Lung (tissue), 12 donors: ENCODE results near the gene BBLN. TPM values are rescaled to one million over a fixed set of nuclear protein-coding genes. Genes with fewer than 3 reads are reported as not detected.

ENCODE experiments used
- ATAC-seq: fragments of 200-7000 bp; cut with Tn5 transposase; one replicate; pipeline ENCODE4 v1.9.1; 2020; ENCODE audit warnings: moderate number of reproducible peaks; ENCODE audit not compliant: insufficient read depth, low FRiP score
- DNase-seq, 3 donors: peaks; one replicate each; pipeline ENCODE4 v3.0.0-alpha.2; 2013 to 2017
- H3K27ac ChIP-seq, 2 donors: one replicate each; pipeline ENCODE4 v1.5.1; 2013; ENCODE audit warnings: mild to moderate bottlenecking in 2 of 2, moderate library complexity in 2 of 2, control low read depth in 1 of 2, inconsistent platforms in 1 of 2, low read depth in 1 of 2, low read length in 1 of 2
- H3K27me3 ChIP-seq, 3 donors: one replicate each; pipeline ENCODE4 v1.5.1; 2013; ENCODE audit warnings: low read length in 2 of 3; ENCODE audit not compliant: control insufficient read depth in 3 of 3, insufficient read depth in 3 of 3
- H3K36me3 ChIP-seq, 4 donors: one replicate each; pipeline ENCODE4 v1.5.1; 2013; ENCODE audit warnings: low read length in 4 of 4, mild to moderate bottlenecking in 1 of 4, moderate library complexity in 1 of 4; ENCODE audit not compliant: control insufficient read depth in 4 of 4, insufficient read depth in 4 of 4
- H3K4me1 ChIP-seq, 5 donors: one replicate each; pipeline ENCODE4 v1.5.1; 2013; ENCODE audit warnings: low read length in 5 of 5, mild to moderate bottlenecking in 2 of 5, moderate library complexity in 1 of 5; ENCODE audit not compliant: control insufficient read depth in 5 of 5, insufficient read depth in 5 of 5
- H3K4me3 ChIP-seq: one replicate; pipeline ENCODE4 v1.5.1; 2013; ENCODE audit warnings: mild to moderate bottlenecking, control low read depth, moderate library complexity
- H3K9ac ChIP-seq, 2 donors: one replicate each; pipeline ENCODE4 v1.5.1; 2013; ENCODE audit warnings: low read length in 2 of 2, control low read depth in 1 of 2; ENCODE audit not compliant: insufficient read depth in 1 of 2
- H3K9me3 ChIP-seq, 4 donors: one replicate each; pipeline ENCODE4 v1.5.1; 2013; ENCODE audit warnings: low read length in 3 of 4, mild to moderate bottlenecking in 1 of 4, moderate library complexity in 1 of 4; ENCODE audit not compliant: control insufficient read depth in 4 of 4, insufficient read depth in 3 of 4
- WGBS, 2 donors: extraction: QIAGEN DNeasy Blood & Tissue Kit; methylation state at CpG; one replicate each; pipeline ENCODE4 v1.1.7; 2013; 5-methylcytosine and 5-hydroxymethylcytosine counted together
- polyA plus RNA-seq, 2 donors: library from polyadenylated mRNA; stranded (reverse); fragments of 200-250 nt; gene quantifications; one replicate each; pipeline ENCODE4 v1.2.1, GENCODE V29; 2013
- total RNA-seq, 2 donors: library from RNA; depleted of rRNA in 1 of 2; stranded (reverse); fragments of >200 nt in 1 of 2; gene quantifications; one replicate each; pipeline ENCODE4 v1.2.1, GENCODE V29; 2014 to 2021
- TF ChIP-seq, protein P1 (sequence below): IDR thresholded peaks from 2 replicates; pipeline ENCODE4 v1.5.1; 2012; ENCODE audit warnings: mild to moderate bottlenecking; ENCODE audit errors: control extremely low read depth, extremely low read depth
- donor health status: control.
- donor health status: control.
- donor health status: Bipolar disorder and iron deficiency.
- donor health status: healthy.
- donor health status: DM: yes; HTN: yes; CAD: no.

BBLN gene
- total and polyA plus RNA-seq, 4 donors = 19.2 to 138 (median 61.6) TPM

DNA sequence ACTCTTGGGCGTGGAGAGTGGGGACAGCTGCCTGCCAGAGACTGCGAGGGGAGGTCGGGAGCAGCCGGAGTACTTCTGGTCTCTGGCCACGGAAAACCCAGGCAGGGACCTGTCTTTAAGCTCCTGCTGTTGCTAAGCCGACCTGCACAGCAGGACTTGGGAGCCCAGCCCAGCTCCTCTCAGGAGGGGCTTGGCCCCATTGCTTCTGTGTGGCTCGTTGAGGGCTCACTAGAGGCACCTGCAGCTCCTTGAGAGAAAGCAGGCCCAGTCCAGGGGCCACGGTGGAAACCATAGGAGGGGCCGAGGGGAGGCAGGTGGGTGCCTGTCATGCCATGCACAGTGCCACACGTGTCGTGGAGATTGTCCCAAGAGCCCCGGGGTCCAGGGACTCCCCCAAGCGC, 14.1 kb upstream of the BBLN start:
- H3K27me3 ChIP-seq = no peaks in the 10 kb centered on the region
- no peaks in the 10 kb centered on the region for H3K9me3 ChIP-seq
- ATAC-seq = no peak
- peak in 1 of 3 donors; percentile 21 for DNase-seq
- no peak overlapping the region for H3K4me3 ChIP-seq
- TF ChIP-seq, protein P1, sequence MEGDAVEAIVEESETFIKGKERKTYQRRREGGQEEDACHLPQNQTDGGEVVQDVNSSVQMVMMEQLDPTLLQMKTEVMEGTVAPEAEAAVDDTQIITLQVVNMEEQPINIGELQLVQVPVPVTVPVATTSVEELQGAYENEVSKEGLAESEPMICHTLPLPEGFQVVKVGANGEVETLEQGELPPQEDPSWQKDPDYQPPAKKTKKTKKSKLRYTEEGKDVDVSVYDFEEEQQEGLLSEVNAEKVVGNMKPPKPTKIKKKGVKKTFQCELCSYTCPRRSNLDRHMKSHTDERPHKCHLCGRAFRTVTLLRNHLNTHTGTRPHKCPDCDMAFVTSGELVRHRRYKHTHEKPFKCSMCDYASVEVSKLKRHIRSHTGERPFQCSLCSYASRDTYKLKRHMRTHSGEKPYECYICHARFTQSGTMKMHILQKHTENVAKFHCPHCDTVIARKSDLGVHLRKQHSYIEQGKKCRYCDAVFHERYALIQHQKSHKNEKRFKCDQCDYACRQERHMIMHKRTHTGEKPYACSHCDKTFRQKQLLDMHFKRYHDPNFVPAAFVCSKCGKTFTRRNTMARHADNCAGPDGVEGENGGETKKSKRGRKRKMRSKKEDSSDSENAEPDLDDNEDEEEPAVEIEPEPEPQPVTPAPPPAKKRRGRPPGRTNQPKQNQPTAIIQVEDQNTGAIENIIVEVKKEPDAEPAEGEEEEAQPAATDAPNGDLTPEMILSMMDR = no peak
- no peaks in the 10 kb centered on the region for H3K36me3 ChIP-seq
- no peak overlapping the region for H3K27ac ChIP-seq
- H3K9ac ChIP-seq = no peak overlapping the region
- WGBS, 2 donors = 76 to 89% methylated on average over 13 of the region's 13 CpGs
- peaks cover 0 to 29% (median 7%) of the 10 kb centered on the region in 5 donors for H3K4me1 ChIP-seq

DNA sequence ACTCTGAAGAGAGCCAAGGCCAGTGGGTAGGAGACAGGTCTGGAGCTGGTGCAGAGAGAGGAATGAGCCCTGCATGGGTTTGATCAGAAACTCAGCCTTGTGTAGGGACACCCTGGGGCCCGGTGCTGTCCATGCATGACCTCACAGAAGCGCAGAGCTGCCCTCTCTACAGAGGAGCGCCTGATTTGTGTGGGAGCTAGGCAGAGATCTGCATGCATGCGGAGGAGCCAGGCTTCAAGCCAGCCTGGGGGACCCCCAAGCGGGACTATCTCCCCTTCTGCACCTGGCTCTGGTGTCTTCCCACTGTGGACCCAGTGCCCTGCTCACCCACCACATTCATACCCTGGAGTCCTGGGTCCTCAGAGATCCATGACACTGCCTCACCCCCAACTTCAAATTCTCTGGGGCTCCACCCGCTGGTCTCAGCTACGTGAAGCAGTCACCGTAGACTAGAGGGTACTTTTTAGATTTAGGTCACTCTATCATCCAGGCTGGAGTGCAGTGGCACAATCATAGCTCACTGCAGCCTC, 13.4 kb upstream of the BBLN start:
- 90 to 96% methylated on average over 8 of the region's 8 CpGs for WGBS, 2 donors
- TF ChIP-seq, protein P1 = no peak
- Histone ChIP-seq H3K36me3 (no peaks in the 10 kb centered on the region), H3K9ac (no peak overlapping the region), H3K4me3 (no peak overlapping the region), H3K4me1 (peaks cover 0 to 29% (median 7%) of the 10 kb centered on the region in 5 donors), H3K27ac (no peak overlapping the region), H3K27me3 (no peaks in the 10 kb centered on the region), H3K9me3 (no peaks in the 10 kb centered on the region)
- no peak for ATAC-seq
- no peak for DNase-seq

DNA sequence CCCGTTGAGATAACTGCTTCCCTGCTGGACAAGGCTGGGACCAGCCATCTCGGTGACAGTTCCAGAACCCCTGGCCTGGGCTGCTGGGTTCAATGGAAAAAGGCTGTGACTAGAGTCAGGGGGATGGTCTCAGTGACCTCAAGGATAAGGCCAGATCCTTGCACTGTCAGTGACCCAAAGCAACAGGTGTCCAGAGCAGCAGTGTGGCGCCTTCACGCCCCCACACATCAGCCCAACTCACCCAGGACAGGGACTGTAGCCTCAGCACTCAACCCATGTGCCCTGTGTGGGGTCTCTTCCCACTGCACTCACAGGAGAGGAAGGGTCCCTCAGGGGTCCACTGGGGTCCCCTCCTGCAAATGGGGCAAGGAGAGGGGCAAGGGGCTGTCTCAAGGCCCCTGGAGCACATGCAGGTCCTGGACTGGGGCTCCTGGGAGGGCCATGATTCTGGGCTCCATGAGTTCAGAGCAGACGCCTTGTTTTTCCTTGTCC, 11.5 kb upstream of the BBLN start:
- H3K9me3 ChIP-seq = no peaks in the 10 kb centered on the region
- 89 to 95% methylated on average over 5 of the region's 5 CpGs for WGBS, 2 donors
- no peak overlapping the region for H3K9ac ChIP-seq
- TF ChIP-seq, protein P1 = no peak
- H3K36me3 ChIP-seq = no peaks in the 10 kb centered on the region
- ATAC-seq = no peak
- DNase-seq = no peak
- H3K27ac ChIP-seq = peak overlapping the region in 1 of 2 donors; percentile 83
- H3K4me1 ChIP-seq = peaks cover 0 to 29% (median 7%) of the 10 kb centered on the region in 5 donors
- H3K4me3 ChIP-seq = no peak overlapping the region
- no peaks in the 10 kb centered on the region for H3K27me3 ChIP-seq
